Measurements from ENCODE around the gene CHD6. TPM values are rescaled to one million over a fixed set of nuclear protein-coding genes. Genes with fewer than 3 reads are reported as not detected.

Gene CHD6
- total RNA-seq, 6 donors from 2014 or later = 25.4 to 62.9 (median 35.3) TPM

GRCh38 chr20:41570557-41570956 lies 47.6 kb downstream of the CHD6 start:
- Histone ChIP-seq H3K36me3 (no peaks in the 10 kb centered on the region), H3K4me3 (no peak overlapping the region), H3K27me3 (no peaks in the 10 kb centered on the region), H3K27ac (no peak overlapping the region), H3K4me1 (peaks cover 0 to 21% (median 13%) of the 10 kb centered on the region in 4 donors), H3K9me3 (no peaks in the 10 kb centered on the region)
- no peak for DNase-seq
- TF ChIP-seq CTCF (IDR thresholded peaks at IDR 0.05) (no peak), EP300 (IDR thresholded peaks at IDR 0.05) (no peak), POLR2A (IDR thresholded peaks at IDR 0.05) (no peak), POLR2AphosphoS5 (IDR thresholded peaks at IDR 0.05) (no peak)
- no peak for ATAC-seq (ENCODE audit: low FRiP score in 2 of 2)

- no peak overlapping the region for H3K27ac ChIP-seq
- DNase-seq (no peak), ATAC-seq (ENCODE audit: low FRiP score in 2 of 2) (no peak)
- no peaks in the 10 kb centered on the region for H3K27me3 ChIP-seq
- no peaks in the 10 kb centered on the region for H3K9me3 ChIP-seq
- TF ChIP-seq EP300 (IDR thresholded peaks at IDR 0.05) = no peak
- no peaks in the 10 kb centered on the region for H3K36me3 ChIP-seq
- 89 to 94% methylated on average over 2 of the region's 2 CpGs for WGBS, 2 donors
- peaks cover 0 to 10% (median 4%) of the 10 kb centered on the region in 4 donors for H3K4me1 ChIP-seq
- H3K4me3 ChIP-seq = no peak overlapping the region
These were observed 50.6 kb downstream of the CHD6 start for GRCh38 chr20:41567615-41568014.

GRCh38 chr20:41566896-41567527 lies 51.2 kb downstream of the CHD6 start:
- Histone ChIP-seq H3K27me3 (no peaks in the 10 kb centered on the region), H3K9me3 (no peaks in the 10 kb centered on the region), H3K36me3 (no peaks in the 10 kb centered on the region), H3K4me3 (no peak overlapping the region), H3K27ac (no peak overlapping the region), H3K4me1 (peaks cover 0 to 4% (median 1%) of the 10 kb centered on the region in 4 donors)
- ATAC-seq (ENCODE audit: low FRiP score in 2 of 2) (no peak), DNase-seq (no peak)
- WGBS, 2 donors = 84 to 97% methylated on average over 3 of the region's 3 CpGs
- no peak for TF ChIP-seq POLR2A (IDR thresholded peaks at IDR 0.05)
- no peak for TF ChIP-seq EP300 (IDR thresholded peaks at IDR 0.05)
- no peak for TF ChIP-seq CTCF (IDR thresholded peaks at IDR 0.05)
- no peak for TF ChIP-seq POLR2AphosphoS5 (IDR thresholded peaks at IDR 0.05)

- no peak overlapping the region for H3K4me3 ChIP-seq
- no peak overlapping the region for H3K27ac ChIP-seq
- no peak for DNase-seq
- 87 to 96% methylated on average over 1 of the region's 1 CpG for WGBS, 2 donors
- H3K27me3 ChIP-seq = no peaks in the 10 kb centered on the region
- no peak for ATAC-seq (ENCODE audit: low FRiP score in 2 of 2)
- H3K4me1 ChIP-seq = peaks cover 5 to 25% (median 12%) of the 10 kb centered on the region in 4 donors
- H3K9me3 ChIP-seq = no peaks in the 10 kb centered on the region
- no peaks in the 10 kb centered on the region for H3K36me3 ChIP-seq
- no peak for TF ChIP-seq EP300 (IDR thresholded peaks at IDR 0.05)
- no peak for TF ChIP-seq POLR2A (IDR thresholded peaks at IDR 0.05)
- no peak for TF ChIP-seq CTCF (IDR thresholded peaks at IDR 0.05)
- no peak for TF ChIP-seq POLR2AphosphoS5 (IDR thresholded peaks at IDR 0.05)
These were observed 55.1 kb downstream of the CHD6 start for GRCh38 chr20:41563087-41563486.

- WGBS, 2 donors = 76 to 86% methylated on average over 1 of the region's 1 CpG
- ATAC-seq (ENCODE audit: low FRiP score in 2 of 2) (no peak), DNase-seq (no peak)
- peaks cover 5 to 25% (median 12%) of the 10 kb centered on the region in 4 donors for H3K4me1 ChIP-seq
- H3K27me3 ChIP-seq = no peaks in the 10 kb centered on the region
- H3K27ac ChIP-seq = no peak overlapping the region
- TF ChIP-seq EP300 (IDR thresholded peaks at IDR 0.05) = no peak
- no peak for TF ChIP-seq CTCF (IDR thresholded peaks at IDR 0.05)
- TF ChIP-seq POLR2AphosphoS5 (IDR thresholded peaks at IDR 0.05) = no peak
- no peak for TF ChIP-seq POLR2A (IDR thresholded peaks at IDR 0.05)
- H3K36me3 ChIP-seq = no peaks in the 10 kb centered on the region
- H3K9me3 ChIP-seq = no peaks in the 10 kb centered on the region
- H3K4me3 ChIP-seq = no peak overlapping the region
These were observed 57.2 kb downstream of the CHD6 start for GRCh38 chr20:41560970-41561369.

All from upper lobe of left lung (tissue), 6 donors.